GM18858 (cell line): Measurements from ENCODE around the gene FKBP14.
"Not testable (repeated sequence)": the region's sequence is repeated elsewhere in the genome, so short reads cannot be mapped to it uniquely, and the experiment has no call there.

Experiments used
- ATAC-seq: cut with Tn5 transposase; IDR thresholded peaks from one replicate; pipeline ENCODE4 v1.9.1; 2021; ENCODE audit not compliant: unreplicated experiment

FKBP14 gene

GRCh38 chr7:29961611-29962010, 64.9 kb downstream of the FKBP14 start:
- not testable (repeated sequence) for ATAC-seq
